ENCODE results near the gene PLD4. TPM values are rescaled to one million over a fixed set of nuclear protein-coding genes. Genes with fewer than 3 reads are reported as not detected.
"Not testable (repeated sequence)": the region's sequence is repeated elsewhere in the genome, so short reads cannot be mapped to it uniquely, and the experiment has no call there.

Gene PLD4
- total RNA-seq, 1 donor from 2014 or later, result not detected

DNA sequence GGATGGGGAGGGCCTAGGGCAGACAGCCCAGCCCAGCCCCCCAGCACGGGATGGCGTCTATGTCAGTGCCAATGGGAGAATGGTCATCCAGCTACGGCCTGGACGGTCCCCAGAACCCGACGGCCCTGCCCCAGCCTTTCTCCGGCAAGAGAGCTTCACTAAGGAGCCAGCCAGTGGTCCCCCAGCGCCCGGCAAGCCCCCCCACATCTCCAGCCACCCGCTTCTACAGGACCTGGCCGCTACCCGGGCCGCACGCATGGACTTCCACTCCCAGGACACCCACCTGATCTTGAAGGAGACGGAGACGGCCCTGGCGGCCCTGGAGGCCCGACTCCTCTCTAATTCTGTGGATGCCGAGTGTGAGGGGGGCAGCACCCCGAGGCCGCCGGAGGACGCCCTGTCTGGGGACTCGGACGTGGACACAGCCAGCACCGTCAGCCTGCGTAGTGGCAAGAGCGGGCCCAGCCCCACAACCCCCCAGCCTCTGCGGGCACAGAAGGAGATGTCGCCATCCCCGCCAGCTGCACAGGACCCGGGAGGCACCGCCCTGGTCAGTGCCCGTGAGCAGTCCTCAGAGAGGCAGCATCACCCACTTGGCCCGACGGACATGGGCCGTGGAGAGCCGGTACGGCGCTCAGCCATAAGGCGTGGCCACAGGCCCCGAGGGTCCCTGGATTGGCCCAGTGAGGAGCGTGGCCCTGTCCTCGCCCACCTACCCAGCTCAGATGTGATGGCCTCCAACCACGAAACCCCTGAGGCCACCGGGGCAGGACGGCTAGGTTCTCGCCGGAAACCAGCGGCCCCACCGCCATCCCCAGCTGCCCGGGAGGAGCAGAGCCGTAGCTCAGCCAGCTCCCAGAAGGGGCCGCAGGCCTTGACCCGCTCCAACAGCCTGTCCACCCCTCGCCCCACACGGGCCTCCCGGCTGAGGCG, 37.7 kb upstream of the PLD4 start:
- H3K4me1 Mint-ChIP-seq (ENCODE audit: low read depth, unreplicated experiment), result no peaks in the 10 kb centered on the region
- TF ChIP-seq, protein P1, sequence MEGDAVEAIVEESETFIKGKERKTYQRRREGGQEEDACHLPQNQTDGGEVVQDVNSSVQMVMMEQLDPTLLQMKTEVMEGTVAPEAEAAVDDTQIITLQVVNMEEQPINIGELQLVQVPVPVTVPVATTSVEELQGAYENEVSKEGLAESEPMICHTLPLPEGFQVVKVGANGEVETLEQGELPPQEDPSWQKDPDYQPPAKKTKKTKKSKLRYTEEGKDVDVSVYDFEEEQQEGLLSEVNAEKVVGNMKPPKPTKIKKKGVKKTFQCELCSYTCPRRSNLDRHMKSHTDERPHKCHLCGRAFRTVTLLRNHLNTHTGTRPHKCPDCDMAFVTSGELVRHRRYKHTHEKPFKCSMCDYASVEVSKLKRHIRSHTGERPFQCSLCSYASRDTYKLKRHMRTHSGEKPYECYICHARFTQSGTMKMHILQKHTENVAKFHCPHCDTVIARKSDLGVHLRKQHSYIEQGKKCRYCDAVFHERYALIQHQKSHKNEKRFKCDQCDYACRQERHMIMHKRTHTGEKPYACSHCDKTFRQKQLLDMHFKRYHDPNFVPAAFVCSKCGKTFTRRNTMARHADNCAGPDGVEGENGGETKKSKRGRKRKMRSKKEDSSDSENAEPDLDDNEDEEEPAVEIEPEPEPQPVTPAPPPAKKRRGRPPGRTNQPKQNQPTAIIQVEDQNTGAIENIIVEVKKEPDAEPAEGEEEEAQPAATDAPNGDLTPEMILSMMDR (IDR thresholded peaks at IDR 0.05; ENCODE audit: partially characterized antibody, unreplicated experiment), result no peak
- no peak for DNase-seq

DNA sequence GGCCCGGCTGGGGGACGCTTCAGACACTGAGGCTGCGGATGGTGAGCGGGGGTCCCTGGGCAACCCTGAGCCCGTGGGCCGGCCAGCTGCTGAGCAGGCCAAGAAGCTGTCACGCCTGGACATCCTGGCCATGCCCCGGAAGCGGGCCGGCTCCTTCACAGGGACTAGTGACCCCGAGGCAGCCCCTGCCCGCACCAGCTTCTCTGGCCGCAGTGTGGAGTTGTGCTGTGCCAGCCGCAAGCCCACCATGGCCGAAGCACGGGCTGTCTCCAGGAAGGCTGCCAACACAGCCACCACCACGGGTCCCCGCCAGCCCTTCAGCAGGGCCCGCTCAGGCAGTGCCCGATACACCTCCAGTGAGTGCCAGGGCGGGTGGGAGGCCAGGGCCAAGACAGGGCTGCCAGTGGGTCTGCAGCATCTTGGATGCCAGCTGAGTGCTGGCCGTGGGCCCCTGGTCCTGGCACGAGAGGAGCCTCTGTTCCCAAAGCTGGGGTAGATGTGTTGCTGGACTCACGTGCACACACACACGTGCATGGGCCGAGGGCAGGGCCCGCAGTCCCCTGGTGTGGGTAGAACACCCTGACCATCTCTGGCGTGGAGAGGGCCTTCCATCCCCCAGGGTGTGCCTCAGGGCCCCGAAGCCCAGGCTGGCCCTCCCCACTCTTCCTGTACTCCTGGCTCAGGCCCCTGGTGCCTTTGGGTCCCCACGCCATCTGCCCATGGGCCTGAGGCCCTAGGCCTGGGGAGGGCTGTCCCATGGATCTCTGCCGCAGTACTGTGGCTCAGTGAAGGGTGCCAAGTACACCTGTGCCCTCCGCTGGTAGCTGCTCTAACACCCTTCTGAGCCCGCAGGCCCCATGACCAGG, 36.8 kb upstream of the PLD4 start:
- Mint-ChIP-seq H3K4me1 (ENCODE audit: low read depth, unreplicated experiment) (no peaks in the 10 kb centered on the region), H3K4me3 (ENCODE audit: unreplicated experiment) (no peak overlapping the region), H3K27ac (ENCODE audit: unreplicated experiment) (no peak overlapping the region), H3K36me3 (ENCODE audit: unreplicated experiment) (no peaks in the 10 kb centered on the region), H3K9me3 (ENCODE audit: unreplicated experiment) (peaks cover 2% of the 10 kb centered on the region), H3K27me3 (ENCODE audit: unreplicated experiment) (no peaks in the 10 kb centered on the region)
- TF ChIP-seq, protein P1 (IDR thresholded peaks at IDR 0.05; ENCODE audit: partially characterized antibody, unreplicated experiment), result no peak
- no peak for DNase-seq

More for the DNA sequence above, 37.7 kb upstream of the PLD4 start:
- H3K4me3 Mint-ChIP-seq (ENCODE audit: unreplicated experiment), result no peak overlapping the region
- H3K9me3 Mint-ChIP-seq (ENCODE audit: unreplicated experiment), result peaks cover 5% of the 10 kb centered on the region
- no peaks in the 10 kb centered on the region for H3K36me3 Mint-ChIP-seq (ENCODE audit: unreplicated experiment)
- no peak overlapping the region for H3K27ac Mint-ChIP-seq (ENCODE audit: unreplicated experiment)
- H3K27me3 Mint-ChIP-seq (ENCODE audit: unreplicated experiment), result peaks cover under 1% of the 10 kb centered on the region

- Mint-ChIP-seq H3K27ac (ENCODE audit: unreplicated experiment) (no peak overlapping the region), H3K36me3 (ENCODE audit: unreplicated experiment) (no peaks in the 10 kb centered on the region)
- TF ChIP-seq, protein P1 (IDR thresholded peaks at IDR 0.05; ENCODE audit: partially characterized antibody, unreplicated experiment), result no peak
These were observed 35.9 kb upstream of the PLD4 start for GRCh38 chr14:104888489-104889374.

DNA sequence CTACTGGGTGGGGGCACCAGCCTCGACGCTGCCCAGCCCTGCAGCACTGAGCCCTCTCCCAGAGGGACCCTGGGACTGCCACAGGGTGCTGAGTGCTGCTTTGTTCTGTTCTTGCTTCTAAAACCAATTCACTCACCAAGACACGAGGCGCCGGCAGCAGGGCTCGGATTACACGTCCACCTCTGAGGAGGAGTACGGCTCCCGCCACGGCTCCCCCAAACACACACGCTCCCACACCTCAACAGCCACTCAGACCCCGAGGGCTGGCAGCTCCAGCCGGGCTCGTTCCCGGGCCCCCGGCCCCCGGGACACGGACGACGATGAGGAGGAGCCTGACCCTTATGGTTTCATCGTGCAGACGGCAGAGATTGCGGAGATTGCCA, 35.3 kb upstream of the PLD4 start:
- Mint-ChIP-seq H3K27ac (ENCODE audit: unreplicated experiment) (no peak overlapping the region), H3K9me3 (ENCODE audit: unreplicated experiment) (peaks cover 2% of the 10 kb centered on the region), H3K27me3 (ENCODE audit: unreplicated experiment) (no peaks in the 10 kb centered on the region), H3K4me3 (ENCODE audit: unreplicated experiment) (no peak overlapping the region), H3K4me1 (ENCODE audit: low read depth, unreplicated experiment) (no peaks in the 10 kb centered on the region), H3K36me3 (ENCODE audit: unreplicated experiment) (no peaks in the 10 kb centered on the region)
- TF ChIP-seq, protein P1 (IDR thresholded peaks at IDR 0.05; ENCODE audit: partially characterized antibody, unreplicated experiment), result no peak
- DNase-seq, result peak; percentile 12

More at GRCh38 chr14:104888489-104889374, 35.9 kb upstream of the PLD4 start:
- Mint-ChIP-seq H3K4me1 (ENCODE audit: low read depth, unreplicated experiment) (no peaks in the 10 kb centered on the region), H3K27me3 (ENCODE audit: unreplicated experiment) (no peaks in the 10 kb centered on the region), H3K4me3 (ENCODE audit: unreplicated experiment) (no peak overlapping the region), H3K9me3 (ENCODE audit: unreplicated experiment) (peaks cover 2% of the 10 kb centered on the region)
- DNase-seq, result peak; percentile 18

- H3K27ac Mint-ChIP-seq (ENCODE audit: unreplicated experiment); H3K4me1 Mint-ChIP-seq (ENCODE audit: low read depth, unreplicated experiment); H3K36me3 Mint-ChIP-seq (ENCODE audit: unreplicated experiment); H3K9me3 Mint-ChIP-seq (ENCODE audit: unreplicated experiment); H3K27me3 Mint-ChIP-seq (ENCODE audit: unreplicated experiment); DNase-seq; H3K4me3 Mint-ChIP-seq (ENCODE audit: unreplicated experiment): not testable (repeated sequence)
These were observed 34.4 kb upstream of the PLD4 start for GRCh38 chr14:104890292-104890691.

Measured in glutamatergic neuron (in vitro differentiated cells).